SJCRH30 (cell line): Measurements from ENCODE around the gene NSMF. TPM values are rescaled to one million over a fixed set of nuclear protein-coding genes. Genes with fewer than 3 reads are reported as not detected.
"Not testable (repeated sequence)": the region's sequence is repeated elsewhere in the genome, so short reads cannot be mapped to it uniquely, and the experiment has no call there.

ENCODE experiments used
- DNase-seq, 2 experiments: peaks; one replicate each; pipeline ENCODE4 v3.0.0-alpha.2; 2015 to 2020
- H3K27ac ChIP-seq: fragments of 250-450 bp; sonication (Bioruptor Pico); 2 replicates; pipeline ENCODE4 v1.5.1; 2020; ENCODE audit warnings: mild to moderate bottlenecking, moderate library complexity
- H3K27me3 ChIP-seq: fragments of 250-450 bp; sonication (Bioruptor Pico); 2 replicates; pipeline ENCODE4 v1.5.1; 2020; ENCODE audit warnings: mild to moderate bottlenecking, moderate library complexity
- H3K36me3 ChIP-seq: fragments of 250-450 bp; sonication (Bioruptor Pico); 2 replicates; pipeline ENCODE4 v1.5.1; 2020; ENCODE audit warnings: mild to moderate bottlenecking, moderate library complexity
- H3K4me1 ChIP-seq: fragments of 250-450 bp; sonication (Bioruptor Pico); 2 replicates; pipeline ENCODE4 v1.5.1; 2020; ENCODE audit warnings: mild to moderate bottlenecking, moderate library complexity
- H3K4me3 ChIP-seq: fragments of 250-450 bp; sonication (Bioruptor Pico); 2 replicates; pipeline ENCODE4 v1.5.1; 2020; ENCODE audit warnings: mild to moderate bottlenecking, moderate library complexity
- H3K9me3 ChIP-seq: fragments of 250-450 bp; sonication (Bioruptor Pico); replicated peaks from 2 replicates; pipeline ENCODE4 v1.5.1; 2020; ENCODE audit warnings: mild to moderate bottlenecking, moderate library complexity
- total RNA-seq: library from RNA; depleted of rRNA; stranded (reverse); fragments of >200 nt; shearing (Covaris generic); gene quantifications from 2 replicates; pipeline ENCODE4 v1.2.3, GENCODE V29; 2014

NSMF gene
- total RNA-seq, 1 experiment from 2014 or later = 40.3 TPM

DNA sequence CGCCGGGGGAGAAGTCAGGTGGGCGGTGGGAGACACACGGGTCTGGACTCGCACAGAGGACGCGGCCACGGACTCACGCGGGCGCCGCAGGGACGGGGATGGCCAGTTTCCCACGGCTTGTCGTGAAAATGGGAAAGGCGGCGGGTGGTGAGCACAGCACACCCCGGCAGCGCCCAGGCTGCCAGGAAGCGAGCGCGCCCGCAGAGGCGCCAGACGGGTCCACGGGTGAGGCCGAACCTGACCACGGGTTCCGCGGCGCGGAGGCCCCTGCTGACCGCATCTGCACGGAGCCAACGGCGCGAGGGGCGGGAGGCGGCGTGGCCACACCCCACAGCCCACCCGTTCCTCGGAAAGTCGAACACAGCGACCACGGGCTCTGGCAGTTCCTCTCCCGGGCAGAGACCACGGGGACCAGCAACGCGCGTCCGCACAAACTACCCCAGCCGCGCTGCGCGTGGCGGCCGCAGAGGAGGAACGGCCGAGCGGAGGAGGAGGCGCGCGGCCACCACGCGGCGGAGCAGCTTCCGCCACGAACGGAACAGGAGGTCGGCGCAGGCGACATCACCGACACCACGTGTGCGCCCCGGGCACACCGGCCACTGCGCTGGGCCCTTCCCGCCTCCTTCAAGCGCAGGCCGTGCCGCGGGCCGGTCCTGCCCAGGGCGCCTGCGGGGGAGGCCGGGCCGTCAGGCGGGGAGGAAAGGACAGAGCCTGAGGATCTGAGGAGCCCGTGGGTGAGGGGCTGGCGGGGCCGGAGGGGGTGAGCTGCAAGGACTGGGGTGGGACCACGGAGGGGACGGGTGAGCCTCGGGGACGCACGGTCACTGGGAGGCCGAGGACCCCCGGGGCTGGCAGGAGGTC lies 41.7 kb downstream of the NSMF start:
- Histone ChIP-seq H3K4me1 (peaks cover 10% of the 10 kb centered on the region), H3K27me3 (no peaks in the 10 kb centered on the region), H3K4me3 (no peak overlapping the region), H3K36me3 (no peaks in the 10 kb centered on the region), H3K27ac (no peak overlapping the region), H3K9me3 (no peaks in the 10 kb centered on the region)
- DNase-seq = no peak

DNA sequence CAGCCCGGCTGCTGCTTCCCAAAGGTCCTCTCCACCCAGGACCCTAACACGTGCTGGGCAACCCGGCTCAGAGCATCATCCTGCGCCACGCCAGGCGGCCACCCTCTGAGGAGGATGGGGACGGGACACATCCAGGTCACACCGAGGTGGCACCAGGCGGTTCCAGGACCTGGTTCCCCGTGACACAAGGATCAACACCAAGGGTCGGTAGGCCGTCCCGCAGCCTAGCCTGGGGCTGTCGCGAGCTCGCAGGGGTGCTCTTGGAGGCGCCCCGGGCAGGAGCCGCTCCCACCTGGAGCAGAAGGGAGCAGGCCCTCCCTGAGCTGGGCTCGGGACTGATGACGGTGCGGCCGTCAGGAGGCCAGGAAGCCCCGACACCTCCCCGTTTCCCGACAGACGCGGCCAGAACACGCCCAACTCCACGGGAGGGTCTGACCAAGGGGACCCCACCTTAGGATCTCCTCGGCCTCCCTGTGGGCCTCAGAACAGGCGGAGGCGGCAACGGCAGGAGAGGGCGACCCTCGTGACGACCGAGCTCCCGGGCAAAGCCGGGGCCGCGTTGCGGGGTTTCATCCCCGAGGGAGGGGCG lies 42.5 kb downstream of the NSMF start:
- H3K27ac ChIP-seq = no peak overlapping the region
- H3K36me3 ChIP-seq = no peaks in the 10 kb centered on the region
- no peak for DNase-seq
- H3K4me3 ChIP-seq = no peak overlapping the region
- H3K4me1 ChIP-seq = peaks cover 17% of the 10 kb centered on the region
- no peaks in the 10 kb centered on the region for H3K27me3 ChIP-seq
- H3K9me3 ChIP-seq = no peaks in the 10 kb centered on the region

GRCh38 chr9:137416006-137416562 lies 43.0 kb downstream of the NSMF start:
- Histone ChIP-seq H3K27ac (no peak overlapping the region), H3K4me3 (no peak overlapping the region), H3K36me3 (no peaks in the 10 kb centered on the region), H3K27me3 (no peaks in the 10 kb centered on the region), H3K9me3 (no peaks in the 10 kb centered on the region), H3K4me1 (peaks cover 20% of the 10 kb centered on the region)
- no peak for DNase-seq

- no peak for DNase-seq
- Histone ChIP-seq H3K36me3 (no peaks in the 10 kb centered on the region), H3K27ac (no peak overlapping the region), H3K27me3 (no peaks in the 10 kb centered on the region), H3K4me1 (peaks cover 26% of the 10 kb centered on the region), H3K4me3 (no peak overlapping the region), H3K9me3 (no peaks in the 10 kb centered on the region)
Measured at GRCh38 chr9:137415451-137415850, 43.7 kb downstream of the NSMF start.

GRCh38 chr9:137412431-137412830 lies 46.7 kb downstream of the NSMF start:
- no peaks in the 10 kb centered on the region for H3K36me3 ChIP-seq
- H3K4me1 ChIP-seq = peaks cover 26% of the 10 kb centered on the region
- peak overlapping the region; percentile 87 for H3K27ac ChIP-seq
- peaks cover under 1% of the 10 kb centered on the region; the same call in 1 of the 2 replicates for H3K27me3 ChIP-seq
- peak overlapping the region; percentile 51 for H3K4me3 ChIP-seq
- no peak for DNase-seq
- no peaks in the 10 kb centered on the region for H3K9me3 ChIP-seq

DNA sequence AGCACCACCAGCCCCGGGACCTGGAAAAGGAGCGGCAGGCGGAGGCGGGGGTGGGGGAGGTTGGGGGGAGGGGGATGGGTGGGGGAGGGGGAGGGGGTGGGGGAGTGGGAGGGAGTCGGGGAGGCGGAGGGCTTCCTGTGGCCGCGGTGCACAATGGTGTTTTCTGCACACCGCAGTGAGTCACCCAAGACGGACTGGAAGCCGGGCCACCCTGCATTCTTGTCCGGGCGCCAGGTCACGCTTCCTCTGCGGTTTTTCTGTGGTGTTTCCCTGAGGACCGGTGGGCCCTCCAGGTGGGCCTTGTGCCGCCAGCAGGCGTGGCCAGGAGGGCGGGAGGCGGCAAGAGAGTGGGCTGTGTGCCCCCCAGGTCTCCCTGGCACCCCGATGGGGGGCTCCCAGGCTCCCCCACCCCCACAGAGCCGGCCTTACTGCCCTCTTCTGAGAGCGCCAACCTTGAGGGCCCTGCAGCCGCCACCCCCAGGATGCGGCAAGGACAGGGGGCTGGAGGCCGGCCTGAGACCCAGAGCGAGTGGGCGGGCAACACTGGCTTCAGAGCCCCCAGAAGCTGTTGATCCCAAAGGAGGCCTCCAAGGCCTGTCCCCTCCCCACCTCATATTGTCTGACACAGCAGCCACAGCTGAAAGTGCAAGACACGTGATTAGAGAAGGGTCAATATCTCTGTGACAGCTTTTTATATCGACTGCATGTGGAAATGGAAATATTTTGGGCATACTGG lies 47.3 kb downstream of the NSMF start:
- H3K27ac ChIP-seq = peak overlapping the region; percentile 87
- peaks cover 30% of the 10 kb centered on the region for H3K4me1 ChIP-seq
- DNase-seq = peak; percentile 93
- peak overlapping the region; percentile 51 for H3K4me3 ChIP-seq
- H3K36me3 ChIP-seq = no peaks in the 10 kb centered on the region
- H3K27me3 ChIP-seq = peaks cover 4% of the 10 kb centered on the region
- no peaks in the 10 kb centered on the region for H3K9me3 ChIP-seq

GRCh38 chr9:137411260-137411644 lies 47.9 kb downstream of the NSMF start:
- peak overlapping the region; percentile 51 for H3K4me3 ChIP-seq
- no peaks in the 10 kb centered on the region for H3K36me3 ChIP-seq
- peaks cover 30% of the 10 kb centered on the region for H3K4me1 ChIP-seq
- H3K27me3 ChIP-seq = peaks cover 7% of the 10 kb centered on the region
- H3K27ac ChIP-seq = peak overlapping the region; percentile 55; the same call in 1 of the 2 replicates
- DNase-seq = peak; percentile 70
- no peaks in the 10 kb centered on the region for H3K9me3 ChIP-seq

DNA sequence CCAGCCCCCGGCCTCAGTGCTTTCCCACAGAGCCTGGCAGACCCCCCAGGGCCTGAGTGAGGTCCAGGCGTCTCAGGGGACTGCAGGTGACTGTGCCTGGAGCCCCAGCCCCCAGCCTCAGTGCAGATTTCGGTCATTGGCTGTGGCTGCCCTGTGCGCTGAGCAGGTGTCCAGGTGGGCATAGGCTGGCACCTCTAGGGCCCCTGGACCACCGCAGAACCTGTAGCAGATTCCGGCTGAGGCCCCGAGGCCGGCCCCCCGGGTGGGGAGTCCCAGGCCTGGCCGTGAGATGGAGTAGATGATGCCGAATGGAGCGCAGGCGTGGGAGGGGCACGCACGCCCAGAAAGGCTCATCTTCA lies 48.3 kb downstream of the NSMF start:
- H3K9me3 ChIP-seq = no peaks in the 10 kb centered on the region
- peaks cover 30% of the 10 kb centered on the region for H3K4me1 ChIP-seq
- peak overlapping the region; percentile 55; the same call in 1 of the 2 replicates for H3K27ac ChIP-seq
- H3K27me3 ChIP-seq = peaks cover 7% of the 10 kb centered on the region
- no peaks in the 10 kb centered on the region for H3K36me3 ChIP-seq
- DNase-seq = no peak
- peak overlapping the region; percentile 51 for H3K4me3 ChIP-seq

DNA sequence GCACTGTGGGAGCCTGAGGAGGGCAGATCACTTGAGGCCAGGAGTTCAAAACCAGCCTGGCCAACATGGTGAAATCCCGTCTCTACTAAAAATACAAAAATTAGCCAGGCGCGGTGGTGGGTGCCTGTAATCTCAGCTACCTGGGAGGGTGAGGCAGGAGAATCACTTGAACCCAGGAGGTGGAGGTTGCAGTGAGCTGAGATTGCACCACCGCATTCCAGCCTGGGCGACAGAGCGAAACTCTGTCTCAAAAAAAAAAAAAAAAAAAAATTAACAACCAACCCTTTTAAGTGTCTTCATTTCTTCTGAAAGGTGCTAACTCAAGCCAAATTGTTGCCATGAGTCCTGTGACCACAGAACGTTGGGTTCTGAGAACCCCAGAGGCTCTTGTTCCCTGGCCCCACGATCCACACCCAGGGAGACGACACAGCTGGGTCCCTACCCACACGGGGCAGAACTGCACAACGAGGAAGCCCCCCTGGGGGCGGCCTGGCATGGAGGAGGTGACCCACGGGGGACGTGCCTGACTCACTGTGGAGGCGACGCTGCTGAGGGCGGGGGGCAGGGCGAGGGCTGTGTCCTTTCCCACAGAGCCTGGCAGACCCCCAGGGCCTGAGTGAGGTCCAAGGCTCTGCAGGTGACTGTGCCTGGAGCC lies 48.8 kb downstream of the NSMF start:
- not testable (repeated sequence) for H3K27ac ChIP-seq, H3K4me3 ChIP-seq, DNase-seq, H3K36me3 ChIP-seq, H3K27me3 ChIP-seq, H3K9me3 ChIP-seq
- peaks cover 30% of the 10 kb centered on the region for H3K4me1 ChIP-seq

DNA sequence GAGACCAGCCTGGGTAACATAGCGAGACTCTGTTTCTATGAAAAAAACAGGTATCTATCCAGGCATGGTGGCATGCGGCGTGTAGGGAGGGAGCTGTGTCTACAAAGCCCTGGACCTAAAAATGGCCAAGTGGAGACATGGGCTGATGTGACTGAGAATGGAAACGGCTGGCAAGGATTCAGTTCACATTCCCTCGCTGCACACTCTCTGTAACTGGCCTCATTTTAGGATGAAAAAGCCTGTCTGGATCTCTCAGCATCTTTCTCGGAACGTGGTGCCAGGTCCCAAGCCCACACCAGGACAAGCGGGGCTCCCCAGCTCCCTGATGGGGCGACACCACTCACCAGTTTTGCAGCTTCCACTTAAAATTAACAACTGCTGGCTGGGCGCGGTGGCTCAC lies 49.6 kb downstream of the NSMF start:
- no peak overlapping the region for H3K27ac ChIP-seq
- DNase-seq = no peak
- H3K27me3 ChIP-seq = peaks cover 7% of the 10 kb centered on the region
- H3K4me3 ChIP-seq = no peak overlapping the region
- no peaks in the 10 kb centered on the region for H3K9me3 ChIP-seq
- H3K36me3 ChIP-seq = no peaks in the 10 kb centered on the region
- peaks cover 30% of the 10 kb centered on the region for H3K4me1 ChIP-seq

DNA sequence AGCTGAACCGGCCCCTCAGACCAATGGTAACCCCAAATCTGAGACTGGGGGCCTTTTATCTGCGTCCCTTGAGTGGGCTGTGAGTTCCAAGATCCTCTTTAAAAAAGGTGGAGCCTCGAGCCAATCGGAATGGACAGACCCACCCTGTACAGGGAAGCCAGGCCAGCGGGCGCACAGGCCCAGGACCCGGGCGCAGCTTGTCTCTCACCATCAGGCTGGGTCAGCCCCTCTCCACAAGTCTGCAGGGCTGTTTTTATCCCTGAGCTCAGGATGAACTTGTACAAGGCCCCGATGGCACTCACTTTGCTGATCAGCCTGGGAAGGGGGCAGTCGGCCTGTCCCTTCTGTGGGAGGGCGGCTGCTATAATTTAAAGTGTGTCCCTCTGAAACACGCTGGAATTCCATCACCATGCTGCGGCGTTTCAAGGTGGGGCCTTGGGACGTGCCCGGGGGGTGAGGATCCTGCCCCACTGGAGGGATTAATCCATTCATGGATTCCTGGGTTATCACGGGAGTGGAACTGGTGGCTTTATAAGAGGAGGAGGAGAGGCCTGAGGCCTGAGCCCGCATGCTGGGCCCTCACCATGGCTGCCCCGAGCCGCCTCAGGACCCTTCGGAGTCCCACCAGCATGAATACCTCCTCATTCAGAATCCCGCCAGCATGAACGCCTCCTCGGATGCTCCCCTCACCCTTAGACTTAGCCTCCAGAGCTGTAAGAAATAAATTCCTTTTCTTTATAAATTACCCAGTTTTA lies 50.3 kb downstream of the NSMF start:
- Histone ChIP-seq H3K4me3 (no peak overlapping the region), H3K4me1 (peaks cover 30% of the 10 kb centered on the region), H3K27ac (no peak overlapping the region), H3K9me3 (no peaks in the 10 kb centered on the region), H3K27me3 (peaks cover 7% of the 10 kb centered on the region), H3K36me3 (no peaks in the 10 kb centered on the region)
- DNase-seq = no peak

- no peak overlapping the region for H3K27ac ChIP-seq
Measured at GRCh38 chr9:137407590-137408300, 51.4 kb downstream of the NSMF start.

DNA sequence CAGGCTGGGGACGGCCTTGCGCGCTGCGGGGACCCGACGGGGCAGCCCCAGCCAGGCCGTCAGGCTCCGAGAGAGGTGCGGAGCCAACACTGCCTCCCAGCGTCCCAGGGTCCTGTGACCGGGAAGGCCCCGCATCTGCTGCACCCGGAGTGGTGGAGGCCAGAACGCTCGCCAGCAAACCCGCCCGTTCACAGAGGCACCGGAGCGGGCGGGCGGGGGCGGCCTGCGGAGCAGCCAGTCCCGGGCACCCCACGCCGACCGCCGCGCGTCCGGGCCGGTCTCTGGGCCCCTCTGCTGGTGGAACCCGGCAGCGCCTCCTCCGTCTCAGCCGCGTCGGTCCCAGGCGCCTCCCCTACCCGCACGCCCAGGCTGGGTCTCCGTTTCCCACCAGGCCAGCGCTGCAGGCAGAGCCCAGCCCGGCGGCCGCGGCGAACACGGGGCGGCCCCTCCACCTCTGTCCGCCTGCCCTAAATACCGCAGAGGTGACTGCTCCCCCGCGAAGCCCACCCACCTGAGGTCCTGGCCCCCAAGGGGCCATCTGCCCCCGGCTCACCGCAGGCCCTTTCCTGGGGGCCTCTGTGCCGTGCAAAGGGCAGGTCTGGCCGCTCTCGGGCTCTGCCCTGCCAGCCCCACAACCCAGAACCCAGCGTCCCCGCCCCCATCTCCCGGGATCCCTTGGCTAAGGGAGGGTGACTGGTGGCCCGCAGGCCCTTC lies 52.1 kb downstream of the NSMF start:
- H3K27ac ChIP-seq = no peak overlapping the region
- H3K9me3 ChIP-seq = no peaks in the 10 kb centered on the region
- H3K36me3 ChIP-seq = no peaks in the 10 kb centered on the region
- H3K4me1 ChIP-seq = peaks cover 24% of the 10 kb centered on the region
- peak overlapping the region; percentile 30; the same call in 1 of the 2 replicates for H3K4me3 ChIP-seq
- H3K27me3 ChIP-seq = peaks cover 7% of the 10 kb centered on the region
- peak; percentile 73 to 79 for DNase-seq

More at GRCh38 chr9:137407590-137408300, 51.4 kb downstream of the NSMF start:
- Histone ChIP-seq H3K9me3 (no peaks in the 10 kb centered on the region), H3K4me3 (no peak overlapping the region), H3K4me1 (peaks cover 27% of the 10 kb centered on the region), H3K27me3 (peaks cover 7% of the 10 kb centered on the region), H3K36me3 (no peaks in the 10 kb centered on the region)
- DNase-seq = no peak
